ENCODE results near the gene ECPAS.

DNA sequence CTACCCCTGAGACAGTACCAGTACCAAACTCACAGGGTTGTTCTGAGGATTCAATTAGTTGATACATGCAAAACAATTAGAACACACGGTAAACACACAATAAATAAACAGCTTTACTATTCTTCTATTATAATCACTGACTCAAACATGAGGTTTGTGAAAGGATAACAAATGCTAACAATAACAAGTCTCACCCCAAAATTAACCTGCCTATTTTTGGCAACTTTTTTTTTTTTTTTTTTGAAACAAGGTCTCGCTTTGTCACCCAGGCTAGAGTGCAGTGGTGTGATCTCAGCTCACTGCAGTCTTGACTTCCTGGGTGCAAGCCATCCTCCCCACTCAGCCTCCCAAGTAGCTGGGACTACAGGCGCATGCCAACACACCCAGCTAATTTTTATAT is 6.5 kb downstream of the ECPAS start:
- TF ChIP-seq TCF4 (CRISPR knock-in tag; IDR thresholded peaks at IDR 0.05; ENCODE audit: borderline replicate concordance) (no peak), ZFP30 (CRISPR knock-in tag; IDR thresholded peaks at IDR 0.05) (no peak), TOX (CRISPR knock-in tag; IDR thresholded peaks at IDR 0.05; ENCODE audit: borderline replicate concordance) (no peak), BACH2 (CRISPR knock-in tag; IDR thresholded peaks at IDR 0.05; ENCODE audit: borderline replicate concordance) (no peak), ZNF70 (CRISPR knock-in tag; IDR thresholded peaks at IDR 0.05) (no peak), GLIS3 (CRISPR knock-in tag; IDR thresholded peaks at IDR 0.05) (no peak), CSDC2 (CRISPR knock-in tag; IDR thresholded peaks at IDR 0.05) (no peak), ARNTL (CRISPR knock-in tag; IDR thresholded peaks at IDR 0.05; ENCODE audit: borderline replicate concordance, low read depth) (no peak), ZFP3 (CRISPR knock-in tag; IDR thresholded peaks at IDR 0.05) (no peak)
- TF ChIP-seq, protein P1, sequence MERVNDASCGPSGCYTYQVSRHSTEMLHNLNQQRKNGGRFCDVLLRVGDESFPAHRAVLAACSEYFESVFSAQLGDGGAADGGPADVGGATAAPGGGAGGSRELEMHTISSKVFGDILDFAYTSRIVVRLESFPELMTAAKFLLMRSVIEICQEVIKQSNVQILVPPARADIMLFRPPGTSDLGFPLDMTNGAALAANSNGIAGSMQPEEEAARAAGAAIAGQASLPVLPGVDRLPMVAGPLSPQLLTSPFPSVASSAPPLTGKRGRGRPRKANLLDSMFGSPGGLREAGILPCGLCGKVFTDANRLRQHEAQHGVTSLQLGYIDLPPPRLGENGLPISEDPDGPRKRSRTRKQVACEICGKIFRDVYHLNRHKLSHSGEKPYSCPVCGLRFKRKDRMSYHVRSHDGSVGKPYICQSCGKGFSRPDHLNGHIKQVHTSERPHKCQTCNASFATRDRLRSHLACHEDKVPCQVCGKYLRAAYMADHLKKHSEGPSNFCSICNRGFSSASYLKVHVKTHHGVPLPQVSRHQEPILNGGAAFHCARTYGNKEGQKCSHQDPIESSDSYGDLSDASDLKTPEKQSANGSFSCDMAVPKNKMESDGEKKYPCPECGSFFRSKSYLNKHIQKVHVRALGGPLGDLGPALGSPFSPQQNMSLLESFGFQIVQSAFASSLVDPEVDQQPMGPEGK (CRISPR knock-in tag; IDR thresholded peaks at IDR 0.05; ENCODE audit: borderline replicate concordance) = no peak
